Measurements from ENCODE around the gene LEF1.

DNA sequence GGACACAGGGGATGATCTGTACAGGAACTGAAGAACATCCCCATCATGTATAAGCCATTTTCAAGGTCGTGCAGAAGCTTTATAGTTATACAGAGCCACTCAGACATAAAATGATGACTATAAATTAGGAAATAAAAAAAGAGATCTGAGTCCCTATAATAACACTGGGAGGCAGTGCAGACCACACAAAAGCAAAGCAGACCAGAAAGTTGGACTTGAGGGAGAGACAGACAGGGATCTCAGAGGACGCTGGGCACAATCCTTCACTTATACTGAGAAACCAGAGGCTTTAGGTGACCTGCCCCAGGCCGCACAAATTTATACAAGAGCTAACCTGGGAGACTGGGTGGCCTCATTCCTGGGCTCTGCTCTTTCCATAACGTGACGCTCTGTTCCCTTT is 108.6 kb downstream of the LEF1 start:
- TF ChIP-seq, protein P1, sequence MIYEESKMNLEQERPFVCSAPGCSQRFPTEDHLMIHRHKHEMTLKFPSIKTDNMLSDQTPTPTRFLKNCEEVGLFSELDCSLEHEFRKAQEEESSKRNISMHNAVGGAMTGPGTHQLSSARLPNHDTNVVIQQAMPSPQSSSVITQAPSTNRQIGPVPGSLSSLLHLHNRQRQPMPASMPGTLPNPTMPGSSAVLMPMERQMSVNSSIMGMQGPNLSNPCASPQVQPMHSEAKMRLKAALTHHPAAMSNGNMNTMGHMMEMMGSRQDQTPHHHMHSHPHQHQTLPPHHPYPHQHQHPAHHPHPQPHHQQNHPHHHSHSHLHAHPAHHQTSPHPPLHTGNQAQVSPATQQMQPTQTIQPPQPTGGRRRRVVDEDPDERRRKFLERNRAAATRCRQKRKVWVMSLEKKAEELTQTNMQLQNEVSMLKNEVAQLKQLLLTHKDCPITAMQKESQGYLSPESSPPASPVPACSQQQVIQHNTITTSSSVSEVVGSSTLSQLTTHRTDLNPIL (CRISPR knock-in tag; IDR thresholded peaks at IDR 0.05; ENCODE audit: low read depth): no peak
- TF ChIP-seq PPARA (CRISPR knock-in tag; IDR thresholded peaks at IDR 0.05; ENCODE audit: borderline replicate concordance): no peak
- TF ChIP-seq BACH2 (CRISPR knock-in tag; IDR thresholded peaks at IDR 0.05; ENCODE audit: borderline replicate concordance): no peak
- no peak for TF ChIP-seq ZFP3 (CRISPR knock-in tag; IDR thresholded peaks at IDR 0.05)
- TF ChIP-seq, protein P2, sequence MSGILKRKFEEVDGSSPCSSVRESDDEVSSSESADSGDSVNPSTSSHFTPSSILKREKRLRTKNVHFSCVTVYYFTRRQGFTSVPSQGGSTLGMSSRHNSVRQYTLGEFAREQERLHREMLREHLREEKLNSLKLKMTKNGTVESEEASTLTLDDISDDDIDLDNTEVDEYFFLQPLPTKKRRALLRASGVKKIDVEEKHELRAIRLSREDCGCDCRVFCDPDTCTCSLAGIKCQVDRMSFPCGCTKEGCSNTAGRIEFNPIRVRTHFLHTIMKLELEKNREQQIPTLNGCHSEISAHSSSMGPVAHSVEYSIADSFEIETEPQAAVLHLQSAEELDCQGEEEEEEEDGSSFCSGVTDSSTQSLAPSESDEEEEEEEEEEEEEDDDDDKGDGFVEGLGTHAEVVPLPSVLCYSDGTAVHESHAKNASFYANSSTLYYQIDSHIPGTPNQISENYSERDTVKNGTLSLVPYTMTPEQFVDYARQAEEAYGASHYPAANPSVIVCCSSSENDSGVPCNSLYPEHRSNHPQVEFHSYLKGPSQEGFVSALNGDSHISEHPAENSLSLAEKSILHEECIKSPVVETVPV (CRISPR knock-in tag; IDR thresholded peaks at IDR 0.05): no peak

All from SK-N-SH treated with all-trans-retinoic acid at 6 μM for 48 hours (cell line).